ENCODE measurements around the gene RASD2. TPM values are rescaled to one million over a fixed set of nuclear protein-coding genes. Genes with fewer than 3 reads are reported as not detected.

The RASD2 gene
- total RNA-seq, 2 experiments from 2014 or later = 0.19 TPM; not detected in 1

DNA sequence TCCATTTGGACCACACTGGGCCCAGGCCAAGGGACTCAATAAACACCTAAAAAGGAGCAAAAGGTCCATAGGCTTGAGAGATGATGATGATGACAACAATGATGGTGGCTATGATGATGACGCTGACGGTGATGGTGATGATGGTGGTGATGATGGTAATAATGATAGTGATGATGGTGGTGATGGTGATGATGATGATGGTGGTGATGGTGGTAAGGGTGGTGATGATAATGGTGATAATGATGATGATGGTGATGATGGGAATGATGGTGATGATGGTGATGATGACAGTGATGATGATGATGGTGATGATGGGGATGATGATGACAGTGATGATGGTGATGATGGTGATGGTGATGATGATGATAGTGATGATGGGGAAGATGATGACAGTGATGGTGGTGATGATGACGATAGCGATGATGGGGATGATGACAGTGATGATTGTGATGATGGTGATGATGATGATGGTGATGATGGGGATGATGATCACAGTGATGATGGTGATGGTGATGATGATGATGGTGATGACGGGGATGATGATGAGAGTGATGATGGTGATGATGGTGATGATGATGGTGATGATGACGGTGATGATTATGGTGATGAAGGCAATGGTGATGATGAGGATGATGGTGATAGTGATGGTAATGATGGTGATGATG lies 7.1 kb upstream of the RASD2 start:
- no TSS peak for BruUV-seq (replicated peaks)
- POLR2A ChIA-PET = interaction anchor here (1.3 kb wide), 1 partner anchor 11 kb away, joined by 3 read pairs; no protein-coding TSS in a partner anchor
- TF ChIP-seq EZH2phosphoT487 (IDR thresholded peaks at IDR 0.05; ENCODE audit: borderline replicate concordance, low read depth, low read length) = no peak
- TF ChIP-seq, protein P1, sequence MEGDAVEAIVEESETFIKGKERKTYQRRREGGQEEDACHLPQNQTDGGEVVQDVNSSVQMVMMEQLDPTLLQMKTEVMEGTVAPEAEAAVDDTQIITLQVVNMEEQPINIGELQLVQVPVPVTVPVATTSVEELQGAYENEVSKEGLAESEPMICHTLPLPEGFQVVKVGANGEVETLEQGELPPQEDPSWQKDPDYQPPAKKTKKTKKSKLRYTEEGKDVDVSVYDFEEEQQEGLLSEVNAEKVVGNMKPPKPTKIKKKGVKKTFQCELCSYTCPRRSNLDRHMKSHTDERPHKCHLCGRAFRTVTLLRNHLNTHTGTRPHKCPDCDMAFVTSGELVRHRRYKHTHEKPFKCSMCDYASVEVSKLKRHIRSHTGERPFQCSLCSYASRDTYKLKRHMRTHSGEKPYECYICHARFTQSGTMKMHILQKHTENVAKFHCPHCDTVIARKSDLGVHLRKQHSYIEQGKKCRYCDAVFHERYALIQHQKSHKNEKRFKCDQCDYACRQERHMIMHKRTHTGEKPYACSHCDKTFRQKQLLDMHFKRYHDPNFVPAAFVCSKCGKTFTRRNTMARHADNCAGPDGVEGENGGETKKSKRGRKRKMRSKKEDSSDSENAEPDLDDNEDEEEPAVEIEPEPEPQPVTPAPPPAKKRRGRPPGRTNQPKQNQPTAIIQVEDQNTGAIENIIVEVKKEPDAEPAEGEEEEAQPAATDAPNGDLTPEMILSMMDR (conservative IDR thresholded peaks at IDR 0.05; ENCODE audit: low read length) = no peak

GRCh38 chr22:35534091-35534490 lies 6.5 kb upstream of the RASD2 start:
- Histone ChIP-seq H2AFZ (ENCODE audit: low read length) (no peak overlapping the region), H3K9me3 (ENCODE audit: low read length) (no peaks in the 10 kb centered on the region), H3K4me1 (ENCODE audit: insufficient read depth, low read length, poor library complexity, severe bottlenecking) (peaks cover 9% of the 10 kb centered on the region), H3K36me3 (ENCODE audit: insufficient read depth, low read length) (no peaks in the 10 kb centered on the region), H3K4me3 (ENCODE audit: low read depth, low read length, poor library complexity, severe bottlenecking) (no peak overlapping the region), H3K9me2 (ENCODE audit: insufficient read depth, low read length) (no peaks in the 10 kb centered on the region), H3K4me2 (ENCODE audit: low read length) (no peak overlapping the region), H4K20me1 (ENCODE audit: insufficient read depth, low read length) (no peaks in the 10 kb centered on the region), H3K27ac (ENCODE audit: low read depth, low read length, poor library complexity, severe bottlenecking) (no peak overlapping the region), H3K79me2 (ENCODE audit: insufficient read depth, low read depth, low read length) (no peaks in the 10 kb centered on the region)
- intact Hi-C loops (cut with micrococcal nuclease; ENCODE audit: unreplicated experiment) = no loop called here
- ChIA-PET POLR2A (interaction anchor here (1.3 kb wide), 1 partner anchor 10 kb away, joined by 3 read pairs; no protein-coding TSS in a partner anchor), CTCF (ENCODE audit: unreplicated experiment) (interaction anchor here (1.0 kb wide), 1 partner anchor 9 kb away, joined by 5 read pairs; no protein-coding TSS in a partner anchor)
- DNase-seq (ENCODE audit: low spot score) = peak; percentile 29
- TF ChIP-seq EZH2phosphoT487 (IDR thresholded peaks at IDR 0.05; ENCODE audit: borderline replicate concordance, low read depth, low read length) = no peak
- TF ChIP-seq, protein P1 (conservative IDR thresholded peaks at IDR 0.05; ENCODE audit: low read length) = no peak
- BruUV-seq (replicated peaks) = no TSS peak

More for the DNA sequence above, 7.1 kb upstream of the RASD2 start:
- no peaks in the 10 kb centered on the region for H3K9me3 ChIP-seq (ENCODE audit: low read length)
- no peak overlapping the region for H3K4me3 ChIP-seq (ENCODE audit: low read depth, low read length, poor library complexity, severe bottlenecking)
- H3K36me3 ChIP-seq (ENCODE audit: insufficient read depth, low read length) = no peaks in the 10 kb centered on the region
- no peak overlapping the region for H2AFZ ChIP-seq (ENCODE audit: low read length)
- intact Hi-C loops (cut with micrococcal nuclease; ENCODE audit: unreplicated experiment) = no loop called here
- H3K27ac ChIP-seq (ENCODE audit: low read depth, low read length, poor library complexity, severe bottlenecking) = no peak overlapping the region
- CTCF ChIA-PET (ENCODE audit: unreplicated experiment) = interaction anchor here (1.0 kb wide), 1 partner anchor 8 kb away, joined by 5 read pairs; no protein-coding TSS in a partner anchor
- no peaks in the 10 kb centered on the region for H3K9me2 ChIP-seq (ENCODE audit: insufficient read depth, low read length)
- H3K4me1 ChIP-seq (ENCODE audit: insufficient read depth, low read length, poor library complexity, severe bottlenecking) = peaks cover 9% of the 10 kb centered on the region
- DNase-seq (ENCODE audit: low spot score) = no peak
- H3K4me2 ChIP-seq (ENCODE audit: low read length) = no peak overlapping the region
- no peaks in the 10 kb centered on the region for H3K79me2 ChIP-seq (ENCODE audit: insufficient read depth, low read depth, low read length)
- no peaks in the 10 kb centered on the region for H4K20me1 ChIP-seq (ENCODE audit: insufficient read depth, low read length)

- H2AFZ ChIP-seq (ENCODE audit: low read length) = peak overlapping the region; percentile 99
- H3K36me3 ChIP-seq (ENCODE audit: insufficient read depth, low read length) = no peaks in the 10 kb centered on the region
- no peaks in the 10 kb centered on the region for H3K9me3 ChIP-seq (ENCODE audit: low read length)
- no peaks in the 10 kb centered on the region for H3K79me2 ChIP-seq (ENCODE audit: insufficient read depth, low read depth, low read length)
- ChIA-PET POLR2A (no interaction called here), CTCF (ENCODE audit: unreplicated experiment) (interaction anchor here (0.6 kb wide), 1 partner anchor 69 kb away, joined by 3 read pairs; no protein-coding TSS in a partner anchor)
- peaks cover 24% of the 10 kb centered on the region for H3K4me1 ChIP-seq (ENCODE audit: insufficient read depth, low read length, poor library complexity, severe bottlenecking)
- no peaks in the 10 kb centered on the region for H4K20me1 ChIP-seq (ENCODE audit: insufficient read depth, low read length)
- TF ChIP-seq EZH2phosphoT487 (IDR thresholded peaks at IDR 0.05; ENCODE audit: borderline replicate concordance, low read depth, low read length) = no peak
- TF ChIP-seq, protein P1 (conservative IDR thresholded peaks at IDR 0.05; ENCODE audit: low read length) = no peak
- no peak overlapping the region for H3K4me3 ChIP-seq (ENCODE audit: low read depth, low read length, poor library complexity, severe bottlenecking)
- no peaks in the 10 kb centered on the region for H3K9me2 ChIP-seq (ENCODE audit: insufficient read depth, low read length)
- H3K4me2 ChIP-seq (ENCODE audit: low read length) = peak overlapping the region; percentile 24; the same call in 1 of the 2 replicates
- no TSS peak for BruUV-seq (replicated peaks)
- no peak overlapping the region for H3K27ac ChIP-seq (ENCODE audit: low read depth, low read length, poor library complexity, severe bottlenecking)
- intact Hi-C loops (cut with micrococcal nuclease; ENCODE audit: unreplicated experiment) = no loop called here
- DNase-seq (ENCODE audit: low spot score) = peak; percentile 39
Observed at GRCh38 chr22:35537232-35537631, 3.4 kb upstream of the RASD2 start.

All from OCI-LY7 (cell line).